Esophagus muscularis mucosa (tissue), 4 donors: Measurements from ENCODE around the gene NLRC3. TPM values are rescaled to one million over a fixed set of nuclear protein-coding genes. Genes with fewer than 3 reads are reported as not detected.

ENCODE experiments used
- DNase-seq: peaks from one replicate; pipeline ENCODE4 v3.0.0-alpha.2; 2017; ENCODE audit errors: extremely low spot score
- H3K27ac ChIP-seq, 4 donors: fragments of 200-600 bp; sonication (generic); replicated peaks in 1 of 4; 1 replicate in 3 of 4; 2 replicates in 1 of 4; pipeline ENCODE4 v1.5.1; 2016 to 2019; ENCODE audit warnings: mild to moderate bottlenecking in 1 of 4
- H3K27me3 ChIP-seq, 4 donors: fragments of 200-600 bp; sonication (generic); one replicate each; pipeline versions ENCODE4 v1.5.1 to v1.6.0; 2016 to 2019
- H3K36me3 ChIP-seq, 4 donors: fragments of 200-600 bp; sonication (generic); one replicate each; pipeline ENCODE4 v1.5.1; 2016 to 2019
- H3K4me1 ChIP-seq, 4 donors: fragments of 200-600 bp; sonication (generic); one replicate each; pipeline ENCODE4 v1.5.1; 2016 to 2019
- H3K4me3 ChIP-seq, 4 donors: fragments of 200-600 bp; sonication (generic); 1 replicate in 2 of 4; 2 replicates in 2 of 4; pipeline ENCODE4 v1.5.1; 2016 to 2019; ENCODE audit warnings: mild to moderate bottlenecking in 4 of 4, moderate library complexity in 1 of 4
- H3K9me3 ChIP-seq, 4 donors: fragments of 200-600 bp; sonication (generic); 1 replicate in 3 of 4; 2 replicates in 1 of 4; pipeline ENCODE4 v1.5.1; 2016 to 2019
- EP300 ChIP-seq: sonication (generic); formaldehyde crosslinking; IDR thresholded peaks from one replicate; pipeline ENCODE4 v1.6.1; 2017; ENCODE audit warnings: antibody characterized with exemption
- POLR2A ChIP-seq: fragments of 450-650 bp; IDR thresholded peaks from one replicate; pipeline ENCODE4 v1.6.1; 2017; ENCODE audit warnings: antibody characterized with exemption, moderate library complexity, mild to moderate bottlenecking, low read depth
- POLR2AphosphoS5 ChIP-seq, 2 donors: sonication (generic); formaldehyde crosslinking; IDR thresholded peaks; one replicate each; pipeline ENCODE4 v1.6.1; 2017; ENCODE audit warnings: antibody characterized with exemption in 2 of 2
- WGBS: methylation state at CpG from one replicate; pipeline ENCODE4 v1.1.5; 2018; 5-methylcytosine and 5-hydroxymethylcytosine counted together
- intact Hi-C: fragments of 100-400 bp; cut with DNase I; formaldehyde crosslinking; loops from one replicate; pipeline ENCODE4 v1.15.1; 2023
- total RNA-seq, 4 donors: library from RNA; depleted of rRNA; stranded (reverse); fragments of >200 nt; gene quantifications; one replicate each; pipeline versions ENCODE4 v1.1.0 to v1.2.1, GENCODE V29; 2016
- TF ChIP-seq, protein P1 (sequence below), 3 experiments: fragments of 200-600 bp in 2 of 3; fragments of 450-650 bp in 1 of 3; sonication (generic) in 2 of 3; IDR thresholded peaks; one replicate each; pipeline ENCODE4 v1.5.1; 2017 to 2019; ENCODE audit warnings: antibody characterized with exemption in 3 of 3, mild to moderate bottlenecking in 2 of 3, moderate library complexity in 1 of 3

NLRC3 gene
- total RNA-seq, 4 donors from 2014 or later, result 0.57 to 2.5 (median 0.95) TPM

DNA sequence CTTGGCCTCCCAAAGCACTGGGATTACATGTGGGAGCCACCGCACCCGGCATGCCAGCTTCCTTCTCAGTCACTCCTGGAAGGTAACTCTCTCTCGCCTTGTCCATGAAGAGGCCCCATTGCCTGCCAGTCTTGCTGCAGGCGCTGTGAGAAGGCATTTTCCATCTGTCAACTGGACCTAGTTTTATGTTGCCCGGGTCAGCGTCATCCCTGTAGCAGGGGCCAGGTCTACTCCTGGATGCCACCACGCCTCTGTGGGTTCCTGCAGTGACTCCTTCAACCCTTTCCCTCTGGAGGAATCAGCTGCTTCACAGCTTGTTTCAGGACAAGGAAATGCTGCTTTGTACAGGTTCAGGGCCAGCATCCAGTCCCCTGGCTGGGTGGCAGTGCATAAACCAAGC is 2.6 kb upstream of the NLRC3 start:
- no peak for DNase-seq
- TF ChIP-seq POLR2A (no peak), POLR2AphosphoS5 (IDR thresholded peaks at IDR 0.05) (no peak), EP300 (no peak)
- TF ChIP-seq, protein P1, sequence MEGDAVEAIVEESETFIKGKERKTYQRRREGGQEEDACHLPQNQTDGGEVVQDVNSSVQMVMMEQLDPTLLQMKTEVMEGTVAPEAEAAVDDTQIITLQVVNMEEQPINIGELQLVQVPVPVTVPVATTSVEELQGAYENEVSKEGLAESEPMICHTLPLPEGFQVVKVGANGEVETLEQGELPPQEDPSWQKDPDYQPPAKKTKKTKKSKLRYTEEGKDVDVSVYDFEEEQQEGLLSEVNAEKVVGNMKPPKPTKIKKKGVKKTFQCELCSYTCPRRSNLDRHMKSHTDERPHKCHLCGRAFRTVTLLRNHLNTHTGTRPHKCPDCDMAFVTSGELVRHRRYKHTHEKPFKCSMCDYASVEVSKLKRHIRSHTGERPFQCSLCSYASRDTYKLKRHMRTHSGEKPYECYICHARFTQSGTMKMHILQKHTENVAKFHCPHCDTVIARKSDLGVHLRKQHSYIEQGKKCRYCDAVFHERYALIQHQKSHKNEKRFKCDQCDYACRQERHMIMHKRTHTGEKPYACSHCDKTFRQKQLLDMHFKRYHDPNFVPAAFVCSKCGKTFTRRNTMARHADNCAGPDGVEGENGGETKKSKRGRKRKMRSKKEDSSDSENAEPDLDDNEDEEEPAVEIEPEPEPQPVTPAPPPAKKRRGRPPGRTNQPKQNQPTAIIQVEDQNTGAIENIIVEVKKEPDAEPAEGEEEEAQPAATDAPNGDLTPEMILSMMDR (IDR thresholded peaks at IDR 0.05), result no peak
- peaks cover 8 to 32% (median 26%) of the 10 kb centered on the region in 4 donors for H3K36me3 ChIP-seq
- WGBS, result 93% methylated on average over 3 of the region's 7 CpGs
- H3K9me3 ChIP-seq, result no peaks in the 10 kb centered on the region
- H3K4me3 ChIP-seq, result no peak overlapping the region
- peaks cover 0 to 14% (median 1%) of the 10 kb centered on the region in 4 donors for H3K4me1 ChIP-seq
- H3K27ac ChIP-seq, result no peak overlapping the region
- H3K27me3 ChIP-seq, result peaks cover 0 to 51% (median 12%) of the 10 kb centered on the region in 4 donors
- intact Hi-C loops, result no loop called here

DNA sequence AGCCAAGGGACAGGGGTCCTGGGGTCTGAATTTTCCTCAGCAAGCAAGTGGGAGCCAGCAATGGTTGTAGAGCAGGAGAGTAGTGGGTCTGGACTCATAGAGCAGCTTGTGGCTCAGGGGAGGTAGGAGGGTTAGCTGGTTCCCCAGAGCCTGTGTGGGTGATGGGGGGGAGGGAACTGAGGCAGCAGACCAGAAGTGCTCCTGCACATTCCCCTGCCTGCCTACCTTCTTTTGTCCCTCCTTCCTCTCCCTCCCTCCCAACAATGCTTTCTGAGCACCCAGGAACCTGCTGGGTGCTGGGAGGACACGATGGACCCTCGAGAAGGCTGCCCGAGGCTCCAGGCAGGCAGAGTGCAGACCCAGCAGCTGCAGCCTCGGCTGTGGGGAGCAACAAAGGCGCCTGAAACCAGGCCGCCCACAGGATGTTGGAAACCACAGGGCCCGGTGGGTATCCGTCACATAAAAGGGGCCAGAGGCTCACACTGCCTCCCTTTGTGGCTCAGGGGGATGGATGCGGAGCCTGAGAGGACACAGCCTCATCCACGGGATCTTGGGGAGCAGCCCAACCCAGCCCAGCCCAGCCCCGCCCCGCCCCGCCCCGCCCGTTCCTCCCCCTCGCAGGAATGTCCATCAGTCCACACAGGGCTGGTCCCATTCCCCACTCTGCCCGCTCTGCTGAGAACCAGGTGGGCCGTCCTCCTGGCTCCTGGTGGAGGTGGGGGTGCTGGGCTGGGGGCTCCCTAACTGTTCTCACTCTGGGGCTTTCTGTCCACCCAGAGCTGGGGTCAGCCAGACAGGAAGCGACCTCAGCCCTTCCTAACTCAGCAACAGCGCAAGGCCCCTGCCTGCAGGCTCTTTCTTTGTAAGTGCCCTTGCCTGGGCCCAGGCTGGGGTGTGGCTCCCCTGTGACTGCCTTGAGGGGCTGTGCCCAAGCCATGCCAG is 1.7 kb upstream of the NLRC3 start:
- 54% methylated on average over 10 of the region's 20 CpGs for WGBS
- DNase-seq, result no peak
- intact Hi-C loops, result no loop called here

DNA sequence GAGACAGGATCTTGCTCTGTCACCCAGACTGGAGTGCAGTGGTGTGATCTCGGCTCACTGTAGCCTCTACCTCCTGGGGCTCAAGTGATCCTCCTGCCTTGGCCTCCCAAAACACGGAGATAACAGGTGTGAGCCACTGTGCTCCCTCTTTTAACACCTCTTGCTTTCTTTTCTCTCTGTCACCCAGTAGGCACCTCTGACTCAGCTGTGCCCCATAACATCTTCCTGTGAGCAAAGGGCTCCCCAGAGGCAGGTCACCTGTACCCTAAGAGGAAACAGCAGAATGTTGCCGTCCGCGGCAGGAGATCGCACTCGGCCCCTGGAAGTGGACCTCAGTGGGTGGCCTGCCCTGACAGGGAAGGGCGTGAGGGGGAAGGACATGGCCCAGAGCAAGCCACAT is 918 bp upstream of the NLRC3 start:
- H3K27ac ChIP-seq, result no peak overlapping the region
- intact Hi-C loops, result no loop called here
- H3K27me3 ChIP-seq, result peaks cover 0 to 51% (median 12%) of the 10 kb centered on the region in 4 donors
- WGBS, result 70% methylated on average over 8 of the region's 8 CpGs
- H3K4me1 ChIP-seq, result peaks cover 0 to 14% (median 1%) of the 10 kb centered on the region in 4 donors
- TF ChIP-seq POLR2A (no peak), EP300 (no peak)
- no peak for DNase-seq
- no peak overlapping the region for H3K4me3 ChIP-seq
- H3K9me3 ChIP-seq, result no peaks in the 10 kb centered on the region
- peaks cover 3 to 16% (median 12%) of the 10 kb centered on the region in 4 donors for H3K36me3 ChIP-seq

More for the DNA sequence above, 1.7 kb upstream of the NLRC3 start:
- H3K4me1 ChIP-seq, result peaks cover 0 to 14% (median 1%) of the 10 kb centered on the region in 4 donors
- TF ChIP-seq POLR2A, result no peak
- TF ChIP-seq POLR2AphosphoS5 (IDR thresholded peaks at IDR 0.05), result no peak
- no peak for TF ChIP-seq EP300
- TF ChIP-seq, protein P1 (IDR thresholded peaks at IDR 0.05), result no peak
- no peak overlapping the region for H3K4me3 ChIP-seq
- H3K27ac ChIP-seq, result no peak overlapping the region
- peaks cover 3 to 23% (median 18%) of the 10 kb centered on the region in 4 donors for H3K36me3 ChIP-seq
- peaks cover 0 to 51% (median 12%) of the 10 kb centered on the region in 4 donors for H3K27me3 ChIP-seq
- no peaks in the 10 kb centered on the region for H3K9me3 ChIP-seq

DNA sequence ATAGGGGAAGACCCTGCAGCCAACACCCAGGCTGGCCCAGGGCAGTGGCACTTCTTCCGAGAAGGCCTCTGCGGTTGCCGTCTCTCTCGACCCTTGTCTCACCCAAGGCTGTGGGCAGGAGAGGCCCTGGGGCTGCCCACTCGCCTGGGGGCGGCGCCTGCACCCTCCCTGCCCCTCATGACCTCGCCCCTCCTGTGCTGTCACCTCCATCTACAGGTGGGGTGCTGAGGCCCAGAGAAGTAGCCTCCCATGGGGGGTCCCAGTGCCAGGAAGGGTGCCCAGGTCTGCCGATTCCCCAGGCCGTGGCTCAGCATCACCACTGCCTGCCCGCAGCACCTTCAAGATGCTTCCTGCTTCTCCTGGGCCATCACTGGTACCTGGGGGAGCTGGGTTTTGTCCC is 992 bp downstream of the NLRC3 start:
- Histone ChIP-seq H3K27me3 (peaks cover 0 to 51% (median 12%) of the 10 kb centered on the region in 4 donors), H3K27ac (no peak overlapping the region), H3K4me3 (no peak overlapping the region), H3K36me3 (no peaks in the 10 kb centered on the region), H3K9me3 (peaks cover 0 to 3% (median under 1%) of the 10 kb centered on the region in 4 donors), H3K4me1 (peaks cover 0 to 14% (median 1%) of the 10 kb centered on the region in 4 donors)
- intact Hi-C loops, result no loop called here
- 83% methylated on average over 10 of the region's 11 CpGs for WGBS
- no peak for DNase-seq
- TF ChIP-seq EP300, result no peak

DNA sequence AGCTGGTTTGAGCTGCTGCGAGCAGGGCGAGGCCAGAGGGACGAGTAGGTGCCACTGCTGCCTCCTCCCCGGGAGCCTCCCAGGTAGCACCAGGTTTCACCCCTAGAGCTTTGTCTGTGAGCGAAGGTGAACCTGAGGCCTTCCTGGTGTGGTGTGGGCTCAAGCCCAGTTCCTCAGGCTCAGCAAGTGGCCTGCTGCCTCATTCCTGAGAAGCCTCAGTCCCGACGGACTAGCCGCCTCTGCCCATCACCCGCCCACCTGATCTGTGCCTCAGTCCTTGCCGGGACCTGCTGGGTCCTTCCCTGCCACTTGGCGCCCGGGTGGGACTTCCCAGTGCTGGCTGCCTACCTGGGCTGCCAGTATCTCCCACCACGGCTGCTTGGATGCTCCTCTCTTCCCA is 1.7 kb downstream of the NLRC3 start:
- no peak for DNase-seq
- H3K27ac ChIP-seq, result no peak overlapping the region
- H3K4me1 ChIP-seq, result peaks cover 0 to 9% (median 1%) of the 10 kb centered on the region in 4 donors
- H3K27me3 ChIP-seq, result peaks cover 0 to 46% (median 12%) of the 10 kb centered on the region in 4 donors
- TF ChIP-seq EP300 (no peak), POLR2A (no peak), POLR2AphosphoS5 (IDR thresholded peaks at IDR 0.05) (no peak)
- TF ChIP-seq, protein P1 (IDR thresholded peaks at IDR 0.05), result no peak
- H3K4me3 ChIP-seq, result no peak overlapping the region
- H3K36me3 ChIP-seq, result no peaks in the 10 kb centered on the region
- WGBS, result 73% methylated on average over 8 of the region's 13 CpGs
- H3K9me3 ChIP-seq, result peaks cover 0 to 10% (median 7%) of the 10 kb centered on the region in 4 donors
- intact Hi-C loops, result no loop called here
